Amygdala (tissue), 56 donors: ENCODE results near the gene NAP1L1.

Source experiments
- DNase-seq, 56 donors: peaks; one replicate each; lab custom pipeline; 2025; lab: John Stamatoyannopoulos, UW

The NAP1L1 gene

DNA sequence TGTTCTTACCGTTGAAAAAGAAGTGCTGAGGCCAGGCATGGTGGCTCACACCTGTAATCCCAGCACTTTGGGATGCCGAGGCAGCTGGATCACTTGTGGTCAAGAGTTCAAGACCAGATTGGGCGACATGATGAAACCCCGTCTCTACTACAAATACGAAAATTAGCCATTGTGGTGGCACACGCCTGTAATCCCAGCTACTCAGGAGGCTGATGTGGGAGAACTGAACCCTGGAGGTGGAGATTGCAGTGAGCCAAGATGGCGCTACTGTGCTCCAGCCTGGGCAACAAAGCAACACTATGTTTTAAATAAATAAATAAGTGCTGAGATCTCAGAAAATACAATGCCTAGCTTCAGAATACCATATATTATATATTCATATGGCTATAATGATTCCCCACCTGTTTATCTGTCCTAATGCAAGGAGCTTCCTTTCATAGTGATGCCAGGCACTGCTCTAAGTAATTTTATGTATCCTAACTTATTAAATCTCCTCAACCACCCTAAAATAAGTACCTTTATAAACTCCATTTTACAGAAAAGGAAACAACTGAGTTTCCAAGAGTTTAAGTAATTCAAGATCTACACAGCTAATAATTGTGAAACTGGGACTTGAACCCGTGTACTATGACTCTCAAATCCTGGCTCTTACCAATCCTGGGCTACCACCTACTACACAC lies 60.2 kb downstream of the NAP1L1 start:
- DNase-seq, result no peak

DNA sequence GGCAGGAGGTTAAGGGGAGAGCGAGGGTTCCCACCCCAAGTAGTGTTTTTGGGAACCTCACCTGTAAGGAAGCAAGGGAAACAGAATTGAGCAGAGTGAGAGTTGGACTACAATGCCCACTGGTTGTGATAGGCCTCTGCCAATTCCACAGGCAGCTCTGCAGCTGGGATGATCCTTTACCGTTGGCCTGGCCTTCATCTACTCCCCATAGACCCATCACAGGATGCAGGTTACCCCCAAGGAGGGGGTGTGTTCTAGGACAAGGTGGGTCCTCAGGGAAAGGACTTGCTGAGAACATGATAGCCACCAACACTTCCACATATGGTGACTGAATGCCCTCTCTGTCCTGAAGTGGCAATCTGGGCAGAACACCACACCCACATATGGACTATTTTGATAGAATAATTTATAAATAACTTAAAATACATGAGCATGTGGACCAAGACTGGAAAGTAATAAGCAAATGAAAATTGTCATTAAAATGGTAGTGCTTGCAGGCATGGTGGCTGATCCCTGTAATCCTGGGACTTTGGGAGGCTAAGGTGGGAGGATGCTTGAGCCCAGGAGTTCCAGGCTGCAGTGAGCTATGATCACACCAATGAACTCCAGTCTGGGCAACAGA lies 61.3 kb downstream of the NAP1L1 start:
- DNase-seq, result no peak

DNA sequence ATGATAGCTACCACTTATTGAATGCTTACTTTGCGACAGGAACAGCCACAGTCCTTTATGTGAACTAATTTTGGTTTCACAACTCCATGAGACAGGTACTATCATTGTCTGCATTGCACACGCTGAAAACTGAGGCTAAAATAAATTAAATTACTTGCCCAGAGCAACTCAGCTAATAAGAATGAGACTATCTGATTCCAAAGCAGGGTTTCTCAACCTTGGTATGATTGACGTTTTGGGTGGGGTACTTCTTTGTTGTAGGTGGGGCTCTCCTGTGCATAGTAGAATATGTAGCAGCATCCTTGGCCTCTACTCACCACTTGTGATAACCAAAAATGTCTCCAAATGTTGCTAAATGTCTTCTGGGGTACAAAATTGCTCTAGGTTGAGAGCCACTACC lies 62.0 kb downstream of the NAP1L1 start:
- DNase-seq, result no peak

DNA sequence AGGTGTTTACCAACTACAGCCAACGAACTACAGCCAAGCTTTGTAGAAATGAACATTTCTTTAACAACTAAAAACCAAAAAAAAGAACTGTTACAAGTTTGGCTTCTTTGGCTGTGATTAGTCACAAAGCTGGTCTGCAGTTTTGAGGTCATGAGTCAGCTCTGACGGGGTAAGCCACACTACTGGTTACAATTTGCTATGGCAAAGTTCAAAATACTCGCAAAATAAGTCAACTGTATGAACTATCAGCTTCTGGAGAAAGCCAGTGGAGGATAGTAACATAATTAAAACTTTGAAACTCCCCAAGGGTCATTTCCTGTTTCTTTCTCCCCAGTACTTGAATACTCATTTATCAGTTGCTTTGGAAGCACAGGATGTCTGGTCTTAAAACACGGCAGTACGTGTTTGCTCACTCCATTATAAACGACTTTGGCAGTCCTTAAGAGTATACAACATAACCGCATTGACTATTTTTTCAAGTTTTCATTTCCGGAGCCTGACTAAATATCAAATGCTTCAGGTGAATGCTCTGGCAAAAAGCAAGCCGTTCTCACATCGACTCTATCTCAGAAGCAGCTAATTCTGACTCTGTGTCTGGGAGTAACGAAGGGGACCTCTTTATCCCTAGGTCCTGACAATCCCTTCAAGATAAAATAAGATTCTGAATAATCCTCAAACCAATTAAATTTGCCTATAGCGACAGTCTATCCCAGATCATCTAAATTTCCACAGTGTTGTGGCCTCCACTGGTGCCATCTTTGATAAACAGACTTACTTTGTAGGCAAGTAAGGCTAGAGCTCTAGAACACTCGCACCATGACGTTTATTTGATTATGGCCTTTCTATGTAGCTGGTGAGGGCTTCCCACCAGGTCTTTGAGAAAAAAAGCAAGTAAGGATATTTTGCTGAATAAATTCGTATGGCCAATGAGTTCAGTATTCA lies 63.5 kb downstream of the NAP1L1 start:
- DNase-seq, result no peak

DNA sequence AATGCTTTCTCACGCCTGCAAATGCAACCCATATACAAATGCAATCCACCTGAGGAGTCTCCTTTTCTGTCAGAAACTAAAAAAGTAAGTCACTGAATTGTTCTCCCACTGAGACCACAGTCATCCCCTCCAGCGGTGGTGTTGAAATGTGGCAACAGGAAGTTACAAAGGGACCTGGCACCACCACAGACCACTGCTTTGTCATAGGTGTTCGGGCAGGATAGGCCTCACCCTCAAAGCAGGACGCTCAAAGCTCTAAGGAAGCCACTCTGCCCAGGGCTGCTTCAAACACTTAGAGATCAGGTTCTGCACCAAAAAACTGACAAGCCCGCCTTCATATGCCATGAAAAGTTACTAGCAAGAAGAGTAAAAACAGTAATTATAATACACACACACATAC lies 64.2 kb downstream of the NAP1L1 start:
- no peak for DNase-seq

DNA sequence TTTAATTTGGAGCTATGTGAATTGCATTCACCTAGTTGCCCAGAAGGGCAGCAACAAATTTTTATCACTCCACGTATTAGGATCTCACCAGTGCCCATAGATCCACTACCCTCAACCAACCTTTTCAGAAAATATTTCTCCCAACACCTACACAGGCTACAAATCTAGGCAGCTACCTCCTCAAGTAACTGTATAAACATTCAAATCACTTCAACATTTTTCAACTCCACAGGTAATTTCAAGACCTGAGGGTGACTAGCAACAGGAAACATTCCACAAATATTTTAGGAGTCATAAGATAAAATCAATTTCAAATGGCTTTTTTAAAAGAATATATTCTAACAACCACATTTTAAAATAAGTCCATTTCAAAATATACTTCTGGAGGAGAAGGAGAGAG lies 65.8 kb downstream of the NAP1L1 start:
- DNase-seq, result no peak

DNA sequence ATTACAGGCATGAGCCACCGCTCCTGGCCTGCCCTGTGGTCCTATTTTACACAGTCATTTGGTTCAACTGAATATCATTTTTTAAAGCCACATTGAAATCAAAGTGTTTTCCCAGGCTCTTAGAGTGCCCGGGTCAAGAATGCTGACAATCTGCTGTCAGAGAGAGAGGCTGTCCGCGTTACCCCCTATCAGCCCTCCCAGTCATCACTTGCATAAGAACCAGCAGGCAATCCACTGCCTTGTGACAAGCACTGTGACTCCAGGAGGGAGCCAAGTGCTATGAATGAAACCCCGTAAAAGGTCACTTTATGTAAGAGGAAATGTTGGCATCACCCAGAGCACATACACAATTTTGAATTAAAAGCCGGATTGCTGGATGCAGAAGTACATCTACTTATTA lies 66.4 kb downstream of the NAP1L1 start:
- DNase-seq, result no peak

DNA sequence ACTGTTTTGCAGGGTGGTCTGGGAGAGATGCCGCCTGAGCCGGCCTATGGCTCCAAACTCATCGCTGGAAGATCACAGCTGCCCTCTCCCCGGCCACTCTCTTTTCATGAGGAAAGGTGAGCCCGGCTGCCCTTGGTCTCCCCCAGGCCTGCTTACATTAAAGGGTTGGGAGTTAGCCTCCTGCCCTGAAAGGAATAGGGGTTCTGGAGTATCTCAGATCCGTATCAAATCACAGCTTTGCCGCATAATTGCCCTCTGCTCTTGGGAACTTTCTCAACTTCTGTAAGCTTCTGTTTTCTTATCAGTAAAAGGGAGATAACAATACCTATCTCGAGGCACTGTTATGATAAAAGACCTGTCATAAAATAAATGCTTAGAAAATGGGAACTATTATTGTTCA lies 70.5 kb downstream of the NAP1L1 start:
- DNase-seq, result no peak

DNA sequence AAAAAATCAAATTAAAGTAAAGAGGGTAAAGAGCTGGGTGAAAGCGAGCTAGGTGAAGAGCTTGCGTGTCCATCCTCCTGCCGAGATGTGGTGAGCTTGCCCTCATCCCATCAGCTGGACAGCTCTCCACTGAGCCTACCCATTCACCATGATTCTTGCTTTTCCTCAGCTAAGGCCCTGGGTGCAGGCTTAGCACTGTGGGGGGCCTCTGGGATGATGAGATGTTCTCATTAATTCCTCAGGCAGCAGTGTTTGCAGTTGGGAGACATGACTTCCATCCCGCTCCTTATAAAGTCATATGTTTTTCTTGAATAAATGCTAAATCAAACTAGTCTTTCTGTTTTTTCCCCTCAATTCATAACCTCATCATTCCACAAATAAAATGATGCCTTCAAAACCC lies 70.9 kb downstream of the NAP1L1 start:
- DNase-seq, result no peak

DNA sequence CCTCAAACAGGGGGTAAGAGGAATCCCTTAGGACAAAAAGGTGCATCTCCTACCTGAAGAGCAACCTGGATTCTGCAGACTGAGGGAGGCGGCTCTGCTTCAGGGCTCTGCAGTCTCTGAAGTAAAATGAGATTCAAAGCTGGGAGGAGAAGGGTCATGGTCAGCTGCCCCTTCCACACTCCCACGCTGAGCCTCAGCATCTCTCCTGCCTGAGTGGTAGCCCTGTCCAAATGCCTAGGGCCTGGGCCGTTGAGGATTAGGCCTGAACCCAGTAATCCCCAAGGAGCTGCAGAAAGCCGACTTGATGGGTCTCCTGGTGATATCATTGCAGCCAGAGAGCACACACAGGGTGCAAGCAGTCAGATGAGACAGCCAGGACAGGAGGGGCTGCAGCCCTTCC lies 71.8 kb downstream of the NAP1L1 start:
- no peak for DNase-seq

DNA sequence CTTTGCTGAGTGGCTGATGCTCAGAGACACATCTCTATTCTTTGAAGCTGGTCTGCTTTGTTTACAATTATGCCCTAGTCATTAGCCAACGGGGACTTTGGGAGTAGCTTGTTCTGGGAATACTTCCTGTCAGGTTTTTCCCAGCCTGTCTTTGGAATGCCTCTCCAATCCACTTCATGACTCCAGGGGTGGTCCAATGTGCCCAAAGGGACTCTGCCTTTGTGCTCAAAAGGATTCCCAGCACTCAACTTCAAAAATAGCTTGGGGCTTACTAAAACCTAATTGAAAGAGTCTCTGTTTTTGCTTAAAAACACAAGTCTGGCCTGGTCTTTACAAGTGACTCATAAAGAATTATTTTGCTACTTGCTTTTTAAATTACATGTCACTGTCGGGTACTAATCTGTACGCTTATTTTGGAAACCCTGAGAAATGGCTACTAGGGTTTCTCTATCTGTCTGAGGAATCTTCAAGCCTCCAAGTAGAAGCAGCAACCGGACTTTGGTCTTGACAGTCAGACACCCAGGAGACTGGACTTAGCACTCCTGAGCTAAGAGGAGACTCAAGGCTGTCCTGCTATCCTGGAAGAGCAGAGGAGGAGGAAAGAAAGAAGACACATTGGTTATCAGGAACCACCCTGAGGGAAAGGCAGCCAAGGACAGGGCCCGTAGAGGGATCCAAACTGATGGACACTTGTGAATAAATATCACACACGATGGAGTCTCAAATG lies 73.6 kb downstream of the NAP1L1 start:
- DNase-seq, result no peak

DNA sequence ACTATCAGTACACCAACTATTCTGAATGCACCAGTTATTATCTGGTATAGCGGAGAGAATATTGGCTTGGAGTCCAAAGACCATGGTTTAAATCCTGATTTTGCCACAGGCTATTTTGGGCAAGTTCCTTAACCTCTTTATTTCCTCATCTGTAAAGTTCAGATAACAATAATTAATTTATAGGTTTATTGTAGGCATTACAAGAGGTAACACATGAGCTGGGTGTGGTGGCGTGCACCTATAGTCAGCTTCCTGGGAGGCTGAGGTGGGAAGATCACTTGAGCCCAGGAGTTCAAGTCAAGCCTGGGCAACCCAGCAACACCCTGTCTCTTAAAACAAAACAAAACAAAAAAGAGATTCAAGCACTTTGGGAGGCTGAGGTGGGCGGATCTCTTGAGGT lies 76.1 kb downstream of the NAP1L1 start:
- DNase-seq, result no peak

DNA sequence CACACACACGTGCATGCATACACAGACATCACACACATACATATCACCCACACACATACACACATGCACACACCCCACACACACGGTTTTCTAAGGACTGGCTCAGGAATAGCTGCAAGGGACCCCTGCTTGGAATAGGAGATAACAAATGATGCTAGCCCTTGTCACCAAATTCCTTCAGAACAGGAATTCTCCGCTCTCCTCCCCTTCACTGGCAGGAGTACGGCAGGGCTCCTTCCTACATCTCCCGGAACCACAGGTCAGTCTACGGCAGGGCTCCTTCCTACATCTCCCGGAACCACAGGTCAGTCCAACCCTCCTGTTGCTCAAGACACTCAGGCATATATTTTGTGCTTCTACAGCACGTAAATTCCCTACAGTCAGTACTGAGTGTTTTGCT lies 76.8 kb downstream of the NAP1L1 start:
- DNase-seq, result no peak

DNA sequence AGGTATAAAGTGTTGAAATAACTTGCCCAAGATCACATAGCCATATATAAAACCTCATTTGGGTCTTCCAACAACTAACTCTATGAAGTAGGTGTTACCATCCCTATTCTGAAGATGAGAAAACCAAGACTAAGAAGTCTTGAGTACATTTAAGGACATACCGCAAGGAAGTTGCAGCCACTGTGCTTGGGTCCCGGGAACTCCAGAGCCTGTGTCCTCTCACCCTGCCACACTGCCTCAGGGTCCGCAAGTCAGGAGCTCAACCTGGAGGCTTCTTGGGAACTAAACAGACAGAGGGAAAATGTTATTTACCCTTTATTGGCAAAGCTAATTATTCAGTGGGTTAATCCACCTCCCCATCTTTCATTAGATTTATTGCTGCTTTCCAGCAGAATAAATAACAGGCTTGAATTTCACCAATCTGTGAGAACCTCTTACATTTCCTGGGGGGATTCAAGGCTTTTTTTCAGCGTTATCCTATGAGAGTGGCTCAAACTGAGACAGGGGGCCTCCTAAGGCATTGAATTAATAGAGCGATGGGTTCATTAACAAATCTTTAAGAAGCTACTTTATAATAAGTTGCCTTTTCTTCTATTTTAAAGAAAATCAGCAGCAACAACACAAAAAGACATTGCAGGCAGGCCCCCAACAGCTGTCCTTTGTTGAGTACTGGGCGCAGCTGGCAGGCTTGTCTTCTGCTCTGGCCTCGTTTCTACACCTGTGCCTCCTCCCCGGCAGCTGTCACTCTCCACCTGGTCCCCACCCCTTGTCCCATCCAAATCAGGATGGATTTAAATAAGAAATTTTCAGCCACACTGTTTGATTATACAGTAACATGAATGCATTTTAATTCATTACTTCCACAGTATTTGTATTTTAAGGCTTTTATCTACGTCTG lies 78.2 kb downstream of the NAP1L1 start:
- no peak for DNase-seq

DNA sequence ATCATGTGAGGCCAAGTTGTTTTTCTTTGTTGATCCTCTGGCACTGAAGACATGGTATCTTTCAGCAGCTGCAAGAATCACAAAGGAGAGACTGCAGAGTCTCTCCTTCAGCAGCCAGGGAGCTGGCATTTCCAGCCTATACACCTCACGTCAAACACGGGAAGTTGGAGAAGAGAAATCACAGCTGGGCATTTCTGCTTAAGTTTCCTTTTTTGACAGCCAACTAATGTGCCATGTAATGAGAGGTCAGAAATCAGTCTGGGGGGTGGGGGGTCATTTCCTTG lies 81.2 kb downstream of the NAP1L1 start:
- no peak for DNase-seq

DNA sequence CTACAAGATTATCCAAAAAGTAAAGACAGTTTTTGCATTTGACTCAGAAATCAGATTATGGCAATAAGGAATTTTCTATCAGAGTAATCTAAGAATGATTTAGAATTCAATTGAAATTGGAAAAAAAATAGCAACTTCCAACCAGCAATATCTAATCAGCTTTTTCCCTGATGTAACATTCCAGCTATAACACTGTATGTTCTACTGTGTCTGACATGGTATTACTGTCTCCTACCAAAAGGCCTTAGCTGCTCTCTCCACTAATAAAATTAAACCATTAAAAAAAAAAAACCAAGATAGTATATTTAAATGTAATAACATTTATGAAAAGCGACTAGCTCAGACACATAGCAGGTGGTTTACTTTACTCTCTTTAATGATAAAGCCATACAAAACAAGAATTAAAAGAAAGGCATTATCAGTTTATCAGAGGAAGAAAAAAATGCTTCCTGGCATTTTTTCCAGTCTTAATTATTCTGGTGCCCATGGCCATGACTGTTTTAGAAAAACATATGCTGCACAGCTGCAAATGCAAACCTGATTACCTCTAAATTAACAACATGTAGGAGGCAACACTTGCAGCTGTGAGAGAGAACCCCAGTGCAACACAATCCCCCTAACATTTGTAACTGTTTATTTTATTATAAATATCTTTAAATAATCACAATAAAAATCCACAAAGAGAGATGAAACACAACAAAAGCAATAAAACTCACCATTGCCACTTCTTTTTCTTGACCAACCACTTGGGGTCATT lies 81.7 kb downstream of the NAP1L1 start:
- no peak for DNase-seq

DNA sequence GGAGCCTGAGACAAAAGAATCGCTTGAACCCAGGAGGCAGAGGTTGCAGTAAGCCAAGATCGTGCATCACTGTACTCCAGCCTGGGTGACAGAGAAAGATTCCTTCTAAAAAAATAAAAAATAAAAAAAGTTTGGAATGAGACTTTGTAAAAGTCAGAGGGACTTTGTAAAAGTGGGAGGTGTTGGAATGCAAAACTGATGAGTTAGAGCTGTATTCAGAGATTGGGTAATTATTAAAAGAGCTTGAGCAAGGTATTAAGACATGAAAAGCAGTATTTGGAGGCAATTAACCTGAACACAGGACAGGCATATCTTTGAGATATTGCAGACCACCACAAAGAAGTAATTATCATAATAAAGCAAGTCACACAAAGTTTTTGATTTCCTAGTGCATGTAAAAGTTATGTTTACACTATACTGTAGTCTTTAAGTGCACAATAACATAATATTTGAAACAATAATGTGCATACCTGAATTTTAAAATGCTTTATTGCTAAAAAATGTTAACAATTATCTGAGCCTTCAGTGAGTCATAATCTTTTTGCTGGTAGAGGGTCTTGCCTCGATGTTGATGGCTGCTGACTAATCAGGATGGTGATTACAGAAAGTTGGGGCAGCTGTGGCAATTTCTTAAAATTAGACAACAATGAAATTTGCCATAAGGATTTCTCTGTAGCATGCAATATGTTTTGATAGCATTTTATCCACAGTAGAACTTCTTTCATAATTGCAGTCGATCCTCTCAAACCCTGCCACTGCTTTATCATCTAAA lies 86.0 kb downstream of the NAP1L1 start:
- no peak for DNase-seq

DNA sequence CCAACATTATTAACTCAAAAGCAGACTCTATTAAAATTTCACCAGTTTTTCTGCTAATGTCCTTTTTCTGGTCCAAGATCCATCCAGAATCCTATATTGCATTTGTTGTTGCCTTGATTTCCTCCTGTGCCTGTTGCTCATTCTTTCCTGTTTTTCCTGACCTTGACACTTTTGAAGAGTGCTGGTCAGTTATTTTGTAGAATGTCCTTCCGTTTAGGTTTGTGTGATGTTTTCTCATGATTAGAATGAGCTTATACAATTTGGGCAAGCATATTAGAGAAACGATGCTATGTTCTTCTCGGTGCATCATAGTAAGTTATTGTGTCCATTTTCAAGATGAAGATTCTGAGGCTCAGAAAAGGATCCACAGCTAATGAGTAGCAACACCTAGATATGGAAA lies 86.8 kb downstream of the NAP1L1 start:
- DNase-seq, result no peak
